OCI-LY1 (cell line): ENCODE data around the gene FABP7.

Experiments
- H2AFZ ChIP-seq: fragments of 200-600 bp; sonication (generic), shearing (Covaris generic); 2 replicates; pipeline ENCODE4 v1.6.0; 2014; ENCODE audit warnings: antibody characterized with exemption, mild to moderate bottlenecking, low read length
- H3F3A ChIP-seq: fragments of 200-600 bp; sonication (generic), shearing (Covaris generic); 2 replicates; pipeline ENCODE4 v1.6.0; 2014; ENCODE audit warnings: mild to moderate bottlenecking, antibody characterized with exemption, low read length, moderate library complexity; ENCODE audit not compliant: insufficient read depth
- H3K27ac ChIP-seq: fragments of 200-600 bp; sonication (generic); 2 replicates; pipeline ENCODE4 v1.5.1; 2014; ENCODE audit warnings: low read length, mixed run types, mild to moderate bottlenecking, low read depth; ENCODE audit not compliant: poor library complexity, severe bottlenecking
- H3K27me3 ChIP-seq: fragments of 200-600 bp; sonication (generic); 2 replicates; pipeline ENCODE4 v1.6.0; 2014; ENCODE audit warnings: antibody characterized with exemption, mild to moderate bottlenecking, low read length, moderate library complexity; ENCODE audit not compliant: insufficient read depth
- H3K36me3 ChIP-seq: fragments of 200-600 bp; sonication (generic); 2 replicates; pipeline ENCODE4 v1.6.1; 2014; ENCODE audit warnings: mild to moderate bottlenecking, antibody characterized with exemption, low read length, moderate library complexity, mixed read lengths; ENCODE audit not compliant: insufficient read depth
- H3K4me1 ChIP-seq: fragments of 200-600 bp; sonication (generic); 2 replicates; pipeline ENCODE4 v1.5.1; 2014; ENCODE audit warnings: mild to moderate bottlenecking, low read length, moderate library complexity; ENCODE audit not compliant: insufficient read depth, severe bottlenecking
- H3K4me2 ChIP-seq: fragments of 200-600 bp; sonication (generic), shearing (Covaris generic); 2 replicates; pipeline ENCODE4 v1.6.1; 2014; ENCODE audit warnings: low read length
- H3K4me3 ChIP-seq: fragments of 200-600 bp; sonication (generic); 2 replicates; pipeline ENCODE4 v1.5.1; 2014; ENCODE audit warnings: low read length, low read depth, mild to moderate bottlenecking, mixed read lengths; ENCODE audit not compliant: poor library complexity, severe bottlenecking
- H3K79me2 ChIP-seq: fragments of 200-600 bp; shearing (Covaris generic); 2 replicates; pipeline ENCODE4 v1.6.1; 2016; ENCODE audit warnings: mixed run types, low read length, mixed read lengths; ENCODE audit not compliant: insufficient read depth
- H3K9ac ChIP-seq: fragments of 200-600 bp; sonication (generic), shearing (Covaris generic); 2 replicates; pipeline ENCODE4 v1.6.1; 2014; ENCODE audit warnings: mild to moderate bottlenecking, low read length, mixed read lengths
- H3K9me2 ChIP-seq: fragments of 200-600 bp; sonication (generic), shearing (Covaris generic); 2 replicates; pipeline ENCODE4 v1.6.1; 2014; ENCODE audit warnings: low read depth, mild to moderate bottlenecking, low read length, mixed read lengths
- H3K9me3 ChIP-seq: fragments of 200-600 bp; shearing (Covaris generic); 2 replicates; pipeline ENCODE4 v1.6.1; 2014; ENCODE audit warnings: low read length, mixed read lengths
- H4K20me1 ChIP-seq: fragments of 200-600 bp; sonication (generic), shearing (Covaris generic); 2 replicates; pipeline ENCODE4 v1.6.0; 2016; ENCODE audit warnings: mild to moderate bottlenecking, low read length; ENCODE audit not compliant: insufficient read depth
- CTCF ChIP-seq: fragments of 200-600 bp; sonication (generic), shearing (Covaris generic); IDR thresholded peaks from 2 replicates; pipeline ENCODE4 v1.5.1; 2017; ENCODE audit warnings: mild to moderate bottlenecking, antibody characterized with exemption, low read length, moderate library complexity, mixed read lengths
- EZH2 ChIP-seq: fragments of 200-600 bp; sonication (generic), shearing (Covaris generic); IDR thresholded peaks from 2 replicates; pipeline ENCODE4 v1.8.0; 2017; ENCODE audit warnings: borderline replicate concordance, mixed run types, mild to moderate bottlenecking, antibody characterized with exemption, low read length, moderate library complexity, mixed read lengths

Gene FABP7

GRCh38 chr6:122809691-122810090, 30.2 kb downstream of the FABP7 start:
- Histone ChIP-seq H3K9me3 (no peaks in the 10 kb centered on the region), H2AFZ (no peak overlapping the region), H3K4me3 (no peak overlapping the region), H3K27ac (no peak overlapping the region), H3K79me2 (no peaks in the 10 kb centered on the region), H3K9me2 (no peaks in the 10 kb centered on the region), H3K36me3 (no peaks in the 10 kb centered on the region), H4K20me1 (no peaks in the 10 kb centered on the region), H3K9ac (no peak overlapping the region), H3K27me3 (no peaks in the 10 kb centered on the region), H3K4me1 (no peaks in the 10 kb centered on the region), H3F3A (no peaks in the 10 kb centered on the region), H3K4me2 (no peak overlapping the region)
- no peak for TF ChIP-seq EZH2
- no peak for TF ChIP-seq CTCF

GRCh38 chr6:122810189-122810588, 30.7 kb downstream of the FABP7 start:
- Histone ChIP-seq H3K9me2 (no peaks in the 10 kb centered on the region), H3K79me2 (no peaks in the 10 kb centered on the region), H2AFZ (no peak overlapping the region), H3K4me3 (no peak overlapping the region), H3K4me1 (no peaks in the 10 kb centered on the region), H4K20me1 (no peaks in the 10 kb centered on the region), H3F3A (no peaks in the 10 kb centered on the region), H3K9me3 (no peaks in the 10 kb centered on the region), H3K27me3 (no peaks in the 10 kb centered on the region), H3K36me3 (no peaks in the 10 kb centered on the region), H3K27ac (no peak overlapping the region), H3K4me2 (no peak overlapping the region), H3K9ac (no peak overlapping the region)
- TF ChIP-seq CTCF (no peak), EZH2 (no peak)

- TF ChIP-seq CTCF (no peak), EZH2 (no peak)
- Histone ChIP-seq H3K79me2 (no peaks in the 10 kb centered on the region), H3K9ac (no peak overlapping the region), H3K9me3 (no peaks in the 10 kb centered on the region), H3F3A (no peaks in the 10 kb centered on the region), H2AFZ (no peak overlapping the region), H3K27me3 (no peaks in the 10 kb centered on the region), H3K36me3 (no peaks in the 10 kb centered on the region), H4K20me1 (no peaks in the 10 kb centered on the region), H3K9me2 (no peaks in the 10 kb centered on the region), H3K4me2 (no peak overlapping the region), H3K4me3 (no peak overlapping the region), H3K27ac (no peak overlapping the region), H3K4me1 (no peaks in the 10 kb centered on the region)
These were observed 37.8 kb downstream of the FABP7 start for GRCh38 chr6:122817358-122817757.
